ENCODE measurements around the gene LONP1.

DNA sequence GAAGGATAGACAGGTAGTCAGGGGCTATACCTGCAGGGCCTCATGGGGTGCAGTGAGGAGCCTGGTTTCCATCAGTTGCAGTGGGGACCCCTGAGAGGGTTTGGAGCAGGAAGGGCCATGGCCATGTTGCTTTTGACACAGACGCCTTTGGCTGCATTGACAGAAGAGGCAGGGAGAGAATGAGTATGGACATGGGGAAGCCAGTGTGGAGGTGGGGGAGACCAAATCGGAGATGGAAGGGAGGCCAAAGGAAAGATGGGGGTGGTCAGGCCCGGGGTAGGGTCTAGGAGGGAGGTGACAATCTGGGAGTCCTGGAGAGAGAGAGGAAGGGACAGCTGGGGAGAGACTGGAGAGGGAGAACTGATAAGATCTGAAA is 37.9 kb downstream of the LONP1 start:
- TF ChIP-seq EZH2 (IDR thresholded peaks at IDR 0.05; ENCODE audit: insufficient read depth, poor library complexity, severe bottlenecking) (no peak), EZH2phosphoT487 (IDR thresholded peaks at IDR 0.05; ENCODE audit: insufficient read depth, low read depth) (no peak)

Measured in GM23248 (cell line).